H1 (cell line): Measurements from ENCODE around the gene DENND1A. TPM values are rescaled to one million over a fixed set of nuclear protein-coding genes. Genes with fewer than 3 reads are reported as not detected.

Experiments
- CTCF ChIA-PET: fragments of 300-600 bp; sonication (Branson Sonifier 250); formaldehyde crosslinking; loops from one replicate; lab custom pipeline; 2021; ENCODE audit not compliant: partially characterized antibody; lab: Charles Lee
- POLR2A ChIA-PET: fragments of 300-600 bp; sonication (Branson Sonifier 250); formaldehyde crosslinking; loops from one replicate; lab custom pipeline; 2021; ENCODE audit warnings: inconsistent platforms; ENCODE audit not compliant: partially characterized antibody; lab: Charles Lee
- DNase-seq, 2 experiments: peaks; one replicate each; pipeline versions ENCODE4 v3.0.0 to v3.0.0-alpha.2; 2010 to 2022; ENCODE audit warnings: low spot score in 2 of 2, low read depth in 1 of 2, mixed read lengths in 1 of 2
- FAIRE-seq: peaks from 2 replicates; lab custom pipeline; 2011; peaks lifted over from hg19 to GRCh38; lab: Jason Lieb, UNC
- H2AFZ ChIP-seq: 2 replicates; pipeline ENCODE4 v1.8.1; 2012; ENCODE audit warnings: low read length, inconsistent platforms
- H2AK5ac ChIP-seq: 2 replicates; pipeline ENCODE4 v1.6.1; 2013; ENCODE audit warnings: low read depth, low read length
- H2BK120ac ChIP-seq: replicated peaks from 2 replicates; pipeline ENCODE3; 2013; ENCODE audit warnings: low read depth, low read length, inconsistent platforms
- H2BK12ac ChIP-seq: 2 replicates; pipeline ENCODE4 v1.6.1; 2013; ENCODE audit warnings: low read depth, low read length
- H2BK15ac ChIP-seq: 2 replicates; pipeline ENCODE4 v1.6.1; 2013; ENCODE audit warnings: low read length
- H2BK20ac ChIP-seq: 2 replicates; pipeline ENCODE4 v1.6.1; 2013; ENCODE audit warnings: low read length
- H2BK5ac ChIP-seq: 2 replicates; pipeline ENCODE4 v1.6.1; 2013; ENCODE audit warnings: low read depth, low read length
- H3K14ac ChIP-seq: 2 replicates; pipeline ENCODE4 v1.6.1; 2013; ENCODE audit warnings: inconsistent platforms; ENCODE audit not compliant: insufficient read length
- H3K18ac ChIP-seq: 2 replicates; pipeline ENCODE4 v1.6.1; 2013; ENCODE audit warnings: low read length; ENCODE audit errors: extremely low read depth
- H3K23ac ChIP-seq: 2 replicates; pipeline ENCODE4 v1.6.1; 2013; ENCODE audit warnings: inconsistent platforms; ENCODE audit not compliant: insufficient read length
- H3K23me2 ChIP-seq: 2 replicates; pipeline ENCODE4 v1.6.1; 2013; ENCODE audit warnings: low read depth, low read length
- H3K27ac ChIP-seq: 2 replicates; pipeline ENCODE4 v1.6.1; 2011; ENCODE audit warnings: low read depth, low read length, inconsistent platforms
- H3K27me3 ChIP-seq, 4 experiments: replicated peaks in 1 of 4; 1 replicate in 1 of 4; 2 replicates in 3 of 4; pipeline versions ENCODE4 v1.6.1 to v1.8.1; 2011 to 2013; ENCODE audit warnings: low read length in 3 of 4, mild to moderate bottlenecking in 3 of 4, inconsistent platforms in 2 of 4, mixed read lengths in 2 of 4, moderate library complexity in 1 of 4; ENCODE audit not compliant: control insufficient read depth in 3 of 4, insufficient read depth in 3 of 4; ENCODE audit errors: extremely low read depth in 1 of 4
- H3K36me3 ChIP-seq, 4 experiments: 2 replicates each; pipeline versions ENCODE4 v1.6.1 to v1.8.1; 2011 to 2013; ENCODE audit warnings: mild to moderate bottlenecking in 4 of 4, low read length in 3 of 4, moderate library complexity in 2 of 4, control low read depth in 1 of 4, inconsistent platforms in 1 of 4; ENCODE audit not compliant: insufficient read depth in 4 of 4, control insufficient read depth in 2 of 4
- H3K4ac ChIP-seq: replicated peaks from 2 replicates; pipeline ENCODE3; 2013; ENCODE audit warnings: low read length, low read depth, mixed read lengths, inconsistent platforms; ENCODE audit not compliant: insufficient read length
- H3K4me1 ChIP-seq, 4 experiments: replicated peaks in 1 of 4; 1 replicate in 1 of 4; 2 replicates in 3 of 4; pipeline versions ENCODE4 v1.6.1 to v1.8.1; 2011 to 2013; ENCODE audit warnings: low read length in 3 of 4, inconsistent platforms in 2 of 4, mixed read lengths in 1 of 4; ENCODE audit not compliant: insufficient read depth in 4 of 4, control insufficient read depth in 3 of 4
- H3K4me2 ChIP-seq, 2 experiments: 2 replicates each; pipeline versions ENCODE4 v1.6.1 to v1.8.1; 2011 to 2013; ENCODE audit warnings: low read depth in 2 of 2, low read length in 2 of 2, control low read depth in 1 of 2, inconsistent platforms in 1 of 2, mild to moderate bottlenecking in 1 of 2; ENCODE audit not compliant: insufficient read depth in 1 of 2
- H3K4me3 ChIP-seq, 4 experiments: fragments of 200-600, 300-600 bp in 1 of 4; sonication (generic), shearing (Covaris generic), sonication (Bioruptor Twin) in 1 of 4; 2 replicates each; pipeline versions ENCODE4 v1.5.1 to v1.8.1; 2011 to 2016; ENCODE audit warnings: low read length in 4 of 4, low read depth in 3 of 4, control low read depth in 2 of 4, inconsistent platforms in 2 of 4, mild to moderate bottlenecking in 2 of 4, mixed read lengths in 1 of 4, moderate library complexity in 1 of 4; ENCODE audit not compliant: insufficient read depth in 2 of 4; ENCODE audit errors: extremely low read depth in 1 of 4
- H3K56ac ChIP-seq: replicated peaks from 2 replicates; pipeline ENCODE3; 2013; ENCODE audit warnings: low read depth, mild to moderate bottlenecking, mixed read lengths, low read length, inconsistent platforms; ENCODE audit not compliant: insufficient read length
- H3K79me1 ChIP-seq: 2 replicates; pipeline ENCODE4 v1.6.1; 2013; ENCODE audit warnings: low read depth, low read length, control low read depth
- H3K79me2 ChIP-seq, 2 experiments: 2 replicates each; pipeline versions ENCODE4 v1.6.1 to v1.8.1; 2012 to 2013; ENCODE audit warnings: low read length in 2 of 2, mild to moderate bottlenecking in 2 of 2, inconsistent platforms in 1 of 2; ENCODE audit not compliant: insufficient read depth in 2 of 2, control insufficient read depth in 1 of 2
- H3K9ac ChIP-seq, 4 experiments: replicated peaks in 1 of 4; 1 replicate in 1 of 4; 2 replicates in 3 of 4; pipeline versions ENCODE4 v1.6.1 to v1.8.1; 2011 to 2013; ENCODE audit warnings: low read depth in 3 of 4, low read length in 3 of 4, control low read depth in 2 of 4, mild to moderate bottlenecking in 2 of 4, moderate library complexity in 2 of 4, inconsistent platforms in 1 of 4; ENCODE audit errors: extremely low read depth in 1 of 4
- H3K9me3 ChIP-seq, 2 experiments: 2 replicates each; pipeline versions ENCODE4 v1.6.1 to v1.8.1; 2012 to 2013; ENCODE audit warnings: mild to moderate bottlenecking in 2 of 2, moderate library complexity in 2 of 2, control low read depth in 1 of 2, inconsistent platforms in 1 of 2, low read depth in 1 of 2, low read length in 1 of 2, mixed read lengths in 1 of 2; ENCODE audit not compliant: insufficient read depth in 2 of 2
- H4K20me1 ChIP-seq, 2 experiments: replicated peaks in 1 of 2; 2 replicates each; pipeline versions ENCODE3 to v1.8.1; 2011 to 2013; ENCODE audit warnings: inconsistent platforms in 2 of 2, low read length in 2 of 2, mild to moderate bottlenecking in 1 of 2; ENCODE audit not compliant: insufficient read depth in 2 of 2, control insufficient read depth in 1 of 2
- H4K5ac ChIP-seq: 2 replicates; pipeline ENCODE4 v1.6.1; 2013; ENCODE audit warnings: low read length, low read depth, mixed read lengths, inconsistent platforms; ENCODE audit not compliant: insufficient read length
- H4K8ac ChIP-seq: 2 replicates; pipeline ENCODE4 v1.8.0; 2013; ENCODE audit warnings: mild to moderate bottlenecking, moderate library complexity, low read length, inconsistent platforms; ENCODE audit not compliant: insufficient read depth; ENCODE audit errors: extremely low read depth
- H4K91ac ChIP-seq: replicated peaks from 2 replicates; pipeline ENCODE3; 2013; ENCODE audit warnings: low read length, mixed read lengths, inconsistent platforms; ENCODE audit not compliant: insufficient read length
- GTF2F1 ChIP-seq: IDR thresholded peaks from 2 replicates; pipeline ENCODE4 v1.6.1; 2012; ENCODE audit warnings: low read depth, low read length, improper control_type of control experiment, borderline replicate concordance
- HDAC2 ChIP-seq, 2 experiments: fragments of 300-600 bp in 1 of 2; sonication (generic) in 1 of 2; IDR thresholded peaks; 2 replicates each; pipeline ENCODE4 v1.6.1; 2011 to 2012; ENCODE audit warnings: low read depth in 2 of 2, low read length in 2 of 2, mild to moderate bottlenecking in 2 of 2, moderate library complexity in 2 of 2, borderline replicate concordance in 1 of 2, inconsistent platforms in 1 of 2
- WGBS, 2 experiments: shearing (Covaris generic) in 1 of 2; methylation state at CpG; one replicate each; pipeline versions ENCODE4 v1.1.6 to v1.1.7; 2013 to 2015; ENCODE audit warnings: low lambda C conversion rate in 2 of 2, mixed read lengths in 2 of 2, inconsistent platforms in 1 of 2, low coverage in 1 of 2, missing lambda C conversion rate in 1 of 2; ENCODE audit not compliant: insufficient replicate concordance in 2 of 2, insufficient coverage in 1 of 2, insufficient read length in 1 of 2; ENCODE audit errors: extremely low coverage in 1 of 2, missing lambda C conversion rate in 1 of 2; 5-methylcytosine and 5-hydroxymethylcytosine counted together
- polyA plus RNA-seq, 7 experiments: library from polyadenylated mRNA; depleted of rRNA in 3 of 7; stranded (reverse) in 5 of 7; unstranded in 2 of 7; fragments of >200 nt in 5 of 7; fragments of 200-250 nt in 2 of 7; gene quantifications; 1 replicate in 5 of 7; 2 replicates in 1 of 7; 4 replicates in 1 of 7; pipeline versions ENCODE4 v1.2.1 to v1.2.3, GENCODE V29; 2011 to 2013; ENCODE audit warnings: missing spikeins in 2 of 7, mixed read lengths in 2 of 7
- total RNA-seq: library from RNA; stranded (reverse); fragmentation: NEBNext Ultra II Directional; extraction: Animal tissue kit (Norgen Biotek cat#: 25700); gene quantifications from 2 replicates; pipeline ENCODE4 v1.2.1, GENCODE V29; 2021
- TF ChIP-seq, protein P1 (sequence below): IDR thresholded peaks from 2 replicates; pipeline ENCODE4 v1.6.1; 2012; ENCODE audit warnings: inconsistent platforms

Gene DENND1A
- total and polyA plus RNA-seq, 2 of the 8 experiments (the other 6 are each of a cell fraction or from before 2014, with no cell fraction given), result 24.1 to 26.4 TPM

DNA sequence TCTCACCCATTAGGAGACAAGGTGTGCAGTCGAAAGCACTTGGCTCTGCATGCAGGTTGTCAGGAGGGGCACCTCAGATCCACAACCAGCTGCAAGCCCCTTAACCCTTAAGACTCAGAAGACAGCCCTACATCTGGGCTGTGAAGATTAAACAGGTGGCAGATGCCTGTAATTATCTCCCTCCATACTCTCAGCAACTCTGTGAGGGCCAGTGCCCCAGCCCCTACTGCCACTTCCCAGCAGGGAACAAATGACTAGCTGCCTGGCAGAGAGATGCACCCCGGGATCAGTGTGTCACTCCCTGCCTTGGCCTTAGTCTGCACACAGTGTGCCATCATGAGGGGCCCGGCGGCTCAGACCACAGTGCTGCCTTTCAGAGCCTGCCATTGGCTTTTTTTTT is 532.0 kb downstream of the DENND1A start:
- Histone ChIP-seq H3K56ac (no peak overlapping the region), H2BK5ac (no peak overlapping the region), H2AFZ (no peak overlapping the region), H4K20me1 (no peaks in the 10 kb centered on the region), H4K91ac (no peak overlapping the region), H3K79me1 (no peaks in the 10 kb centered on the region), H4K8ac (no peak overlapping the region), H3K4me2 (no peak overlapping the region), H3K9me3 (no peaks in the 10 kb centered on the region; a peak in 1 of 4 replicates), H3K18ac (no peak overlapping the region), H3K27me3 (no peaks in the 10 kb centered on the region; a peak in 1 of 7 replicates), H4K5ac (no peak overlapping the region), H2AK5ac (no peak overlapping the region), H2BK20ac (no peak overlapping the region), H2BK15ac (no peak overlapping the region), H3K4me3 (no peak overlapping the region), H3K23me2 (no peaks in the 10 kb centered on the region), H2BK120ac (no peak overlapping the region), H3K79me2 (no peaks in the 10 kb centered on the region), H3K23ac (no peak overlapping the region), H3K4ac (no peak overlapping the region), H3K27ac (no peak overlapping the region), H3K4me1 (peaks cover 0 to 12% (median 3%) of the 10 kb centered on the region in 4 experiments; a peak in 5 of 7 replicates), H3K9ac (no peak overlapping the region), H3K14ac (no peak overlapping the region), H2BK12ac (no peak overlapping the region), H3K36me3 (no peaks in the 10 kb centered on the region)
- no peak for DNase-seq
- ChIA-PET POLR2A (interaction anchor here (1.1 kb wide), 1 partner anchor 12 kb away, joined by 3 read pairs; no protein-coding TSS in a partner anchor), CTCF (interaction anchor here (1.1 to 29.0 kb wide), 5 partner anchors 38 to 142 kb away, joined by 3 to 668 read pairs (median 14); partner anchors contain the start of gene CRB2)
- no peak for FAIRE-seq
- no peak for TF ChIP-seq HDAC2 (IDR thresholded peaks at IDR 0.05; ENCODE audit: borderline replicate concordance in 1 of 2, low read depth in 2 of 2, low read length in 2 of 2)
- TF ChIP-seq GTF2F1, result no peak
- TF ChIP-seq, protein P1, sequence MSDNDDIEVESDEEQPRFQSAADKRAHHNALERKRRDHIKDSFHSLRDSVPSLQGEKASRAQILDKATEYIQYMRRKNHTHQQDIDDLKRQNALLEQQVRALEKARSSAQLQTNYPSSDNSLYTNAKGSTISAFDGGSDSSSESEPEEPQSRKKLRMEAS, result no peak
- WGBS, 2 experiments, result 95% methylated on average over 3 of the region's 4 CpGs; no CpG with 5 or more reads in 1 of the 2 experiments
